Activated T-helper 2 cell treated with anti-CD3 and anti-CD28 coated beads, Interferon-gamma antibody, Interleukin-2, Interleukin-4, amounts not matched to agents 10 μg/mL and 5 μg/mL and 100 μg/mL, durations not matched to agents 14 hours and 24 hours and 36 hours (primary cell): ENCODE measurements around the gene ATG14. TPM values are rescaled to one million over a fixed set of nuclear protein-coding genes. Genes with fewer than 3 reads are reported as not detected.

Experiments used
- DNase-seq: peaks from one replicate; pipeline ENCODE4 v3.0.0; 2021; ENCODE audit warnings: low spot score
- H3K27ac Mint-ChIP-seq: one replicate; pipeline ENCODE4 v1.8.0; 2021; ENCODE audit warnings: mixed read lengths
- H3K27me3 Mint-ChIP-seq: one replicate; pipeline ENCODE4 v1.8.0; 2021; ENCODE audit warnings: low read depth, mixed read lengths
- H3K36me3 Mint-ChIP-seq: one replicate; pipeline ENCODE4 v1.8.0; 2021; ENCODE audit warnings: low read depth, mixed read lengths
- H3K4me1 Mint-ChIP-seq: one replicate; pipeline ENCODE4 v1.8.0; 2021; ENCODE audit warnings: low read depth, mixed read lengths
- H3K4me3 Mint-ChIP-seq: one replicate; pipeline ENCODE4 v1.8.0; 2021; ENCODE audit warnings: low read depth, mild to moderate bottlenecking, moderate library complexity, mixed read lengths
- H3K9me3 Mint-ChIP-seq: one replicate; pipeline ENCODE4 v1.8.0; 2021; ENCODE audit warnings: mixed read lengths
- intact Hi-C: fragments of 100-400 bp; cut with micrococcal nuclease; formaldehyde crosslinking; loops from one replicate; pipeline ENCODE4 v1.15.1; 2023
- total RNA-seq: library from RNA; stranded (reverse); gene quantifications from 2 replicates; pipeline ENCODE4 v1.2.3, GENCODE V29; 2022

ATG14 gene
- total RNA-seq, 1 donor from 2014 or later: 4.3 TPM

DNA sequence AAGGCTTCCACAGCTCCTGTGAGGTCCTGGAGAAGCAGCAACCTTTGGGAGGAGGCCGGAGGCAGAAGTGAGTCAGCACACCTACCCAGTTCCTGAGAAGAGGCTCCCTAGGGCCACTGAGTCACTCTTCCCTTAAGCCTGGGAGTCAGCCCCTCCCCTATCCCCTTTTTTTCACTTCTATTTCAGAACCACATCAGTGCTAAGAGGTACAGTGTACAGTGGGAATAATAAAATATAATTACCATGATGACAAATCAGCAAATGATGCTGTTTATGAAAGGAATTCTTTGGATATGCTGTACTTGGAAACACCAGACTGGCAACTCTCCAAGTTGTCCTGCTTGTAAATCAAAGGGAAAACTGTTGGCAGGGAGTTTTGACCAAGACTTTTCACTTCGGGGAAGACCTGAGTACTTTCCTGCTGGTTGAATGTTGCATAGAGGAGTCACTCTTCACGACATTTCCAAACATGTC, 36.5 kb upstream of the ATG14 start:
- DNase-seq: no peak
- intact Hi-C loops: loop anchor here (5.0 to 10.0 kb wide), 3 partner anchors 227 to 1024 kb away; no protein-coding TSS in a partner anchor
- H3K4me1 Mint-ChIP-seq: peaks cover 23% of the 10 kb centered on the region
- H3K9me3 Mint-ChIP-seq: no peaks in the 10 kb centered on the region
- no peaks in the 10 kb centered on the region for H3K36me3 Mint-ChIP-seq
- no peak overlapping the region for H3K27ac Mint-ChIP-seq
- H3K4me3 Mint-ChIP-seq: no peak overlapping the region
- H3K27me3 Mint-ChIP-seq: no peaks in the 10 kb centered on the region

DNA sequence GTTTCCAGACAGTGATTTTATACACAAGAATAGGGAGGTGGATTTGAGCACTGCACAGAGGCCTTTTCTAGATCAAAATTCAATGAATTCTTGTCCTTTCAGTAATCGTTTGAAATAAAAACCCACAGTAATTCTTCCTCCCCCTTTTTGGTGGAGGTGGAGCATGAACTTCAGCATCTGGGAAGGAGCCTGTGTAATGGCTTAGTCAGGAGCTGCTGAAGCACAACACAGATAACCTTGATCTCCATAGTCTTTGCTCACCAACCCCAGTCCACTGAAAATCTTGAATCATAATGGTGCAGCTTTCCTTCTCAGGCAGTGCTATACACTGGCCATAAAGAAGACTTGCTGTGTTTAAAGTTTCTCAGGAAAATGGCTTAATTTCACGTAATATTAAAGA, 35.2 kb upstream of the ATG14 start:
- no peak overlapping the region for H3K4me3 Mint-ChIP-seq
- intact Hi-C loops: loop anchor here (1.0 to 10.0 kb wide), 4 partner anchors 16 to 1025 kb away; no protein-coding TSS in a partner anchor
- H3K9me3 Mint-ChIP-seq: no peaks in the 10 kb centered on the region
- no peak overlapping the region for H3K27ac Mint-ChIP-seq
- H3K36me3 Mint-ChIP-seq: no peaks in the 10 kb centered on the region
- H3K4me1 Mint-ChIP-seq: peaks cover 23% of the 10 kb centered on the region
- H3K27me3 Mint-ChIP-seq: no peaks in the 10 kb centered on the region
- no peak for DNase-seq

DNA sequence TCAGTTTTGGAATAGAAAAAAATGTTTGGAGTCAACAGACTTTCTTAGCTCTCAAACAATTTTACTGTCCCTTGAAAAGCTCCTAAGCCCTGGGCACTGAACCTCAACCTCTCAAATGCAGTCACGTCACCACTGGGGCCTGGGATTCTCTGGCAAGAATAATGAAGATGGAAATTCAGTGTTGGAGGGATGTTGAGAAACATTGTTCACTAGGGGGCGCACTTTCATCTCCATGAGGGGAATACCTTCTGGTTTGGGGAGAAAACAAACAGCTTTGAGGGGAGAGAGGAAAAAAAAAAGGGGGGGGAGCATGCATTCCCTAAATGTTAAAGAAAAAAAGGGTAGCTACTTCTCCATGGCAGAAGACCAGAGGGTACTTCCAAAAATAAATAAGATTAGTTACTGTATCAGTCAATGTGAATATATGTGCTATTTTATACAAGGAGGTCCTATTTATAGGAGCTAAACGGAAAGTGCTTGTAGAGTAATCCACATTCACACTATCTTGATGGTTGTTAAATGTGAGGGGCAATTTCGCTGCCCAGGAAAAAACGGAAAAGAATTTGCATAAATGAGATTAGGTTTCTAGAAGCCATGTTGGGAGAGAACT, 34.6 kb upstream of the ATG14 start:
- DNase-seq: peak; percentile 22
- Mint-ChIP-seq H3K4me1 (peaks cover 23% of the 10 kb centered on the region), H3K4me3 (no peak overlapping the region), H3K36me3 (no peaks in the 10 kb centered on the region), H3K27me3 (no peaks in the 10 kb centered on the region), H3K27ac (no peak overlapping the region), H3K9me3 (no peaks in the 10 kb centered on the region)
- intact Hi-C loops: loop anchor here (1.0 to 10.0 kb wide), 4 partner anchors 17 to 1026 kb away; no protein-coding TSS in a partner anchor

DNA sequence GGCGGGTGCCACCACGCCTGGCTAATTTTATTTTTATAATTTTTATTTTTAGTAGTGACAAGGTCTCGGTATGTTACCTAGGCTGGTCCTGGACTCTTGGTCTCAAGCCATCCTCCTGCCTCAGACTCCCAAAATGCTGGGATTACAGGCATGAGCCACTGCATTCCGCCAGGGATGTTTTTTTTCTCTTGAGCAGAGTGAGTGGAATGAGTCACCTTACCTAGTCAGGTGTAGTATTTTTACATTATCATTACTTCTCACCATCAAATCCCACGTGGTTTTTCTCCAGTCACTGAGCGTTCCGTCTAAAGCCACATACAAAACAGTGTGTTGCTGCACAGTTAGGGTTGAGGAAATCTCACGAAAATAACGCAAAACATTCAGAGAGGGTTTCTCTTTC, 29.7 kb upstream of the ATG14 start:
- no peak overlapping the region for H3K27ac Mint-ChIP-seq
- no peaks in the 10 kb centered on the region for H3K36me3 Mint-ChIP-seq
- peaks cover 5% of the 10 kb centered on the region for H3K27me3 Mint-ChIP-seq
- peaks cover 3% of the 10 kb centered on the region for H3K4me1 Mint-ChIP-seq
- no peaks in the 10 kb centered on the region for H3K9me3 Mint-ChIP-seq
- no peak for DNase-seq
- intact Hi-C loops: loop anchor here (10.0 kb wide), 1 partner anchor 234 kb away; no protein-coding TSS in a partner anchor
- no peak overlapping the region for H3K4me3 Mint-ChIP-seq

DNA sequence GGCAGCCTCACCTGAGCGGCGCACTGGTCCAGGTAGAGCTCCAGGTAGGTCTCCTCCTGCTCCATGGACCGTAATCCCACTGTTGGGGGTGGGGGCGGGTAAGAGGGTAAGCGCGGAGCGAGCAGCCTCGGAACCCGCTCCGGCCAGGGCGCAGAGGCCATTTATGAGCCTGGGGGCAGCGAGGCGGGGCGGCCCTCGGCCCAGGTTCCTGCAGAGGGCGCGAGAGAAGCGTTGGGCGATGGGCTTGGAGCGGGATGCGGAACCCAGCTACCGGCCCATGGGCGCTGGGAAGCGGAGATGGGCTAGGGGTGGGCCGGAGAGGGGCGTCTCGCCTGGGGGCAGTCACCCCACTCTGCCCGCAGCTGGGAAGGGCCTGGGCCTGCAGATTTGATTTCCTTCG, 28.8 kb upstream of the ATG14 start, which contains the start of gene TBPL2:
Gene TBPL2, minus strand, starts transcription at position 232 of the 400 bp plus-strand sequence. Its CDS starts 167 bp downstream, at position 65.
- H3K4me1 Mint-ChIP-seq: no peaks in the 10 kb centered on the region
- no peaks in the 10 kb centered on the region for H3K9me3 Mint-ChIP-seq
- H3K27me3 Mint-ChIP-seq: peaks cover 7% of the 10 kb centered on the region
- intact Hi-C loops: loop anchor here (10.0 kb wide), 1 partner anchor 234 kb away; no protein-coding TSS in a partner anchor
- no peak within 1 kb of the TSS for H3K4me3 Mint-ChIP-seq
- DNase-seq: no peak
- H3K36me3 Mint-ChIP-seq: no peaks in the 10 kb centered on the region
- no peak within 1 kb of the TSS for H3K27ac Mint-ChIP-seq

DNA sequence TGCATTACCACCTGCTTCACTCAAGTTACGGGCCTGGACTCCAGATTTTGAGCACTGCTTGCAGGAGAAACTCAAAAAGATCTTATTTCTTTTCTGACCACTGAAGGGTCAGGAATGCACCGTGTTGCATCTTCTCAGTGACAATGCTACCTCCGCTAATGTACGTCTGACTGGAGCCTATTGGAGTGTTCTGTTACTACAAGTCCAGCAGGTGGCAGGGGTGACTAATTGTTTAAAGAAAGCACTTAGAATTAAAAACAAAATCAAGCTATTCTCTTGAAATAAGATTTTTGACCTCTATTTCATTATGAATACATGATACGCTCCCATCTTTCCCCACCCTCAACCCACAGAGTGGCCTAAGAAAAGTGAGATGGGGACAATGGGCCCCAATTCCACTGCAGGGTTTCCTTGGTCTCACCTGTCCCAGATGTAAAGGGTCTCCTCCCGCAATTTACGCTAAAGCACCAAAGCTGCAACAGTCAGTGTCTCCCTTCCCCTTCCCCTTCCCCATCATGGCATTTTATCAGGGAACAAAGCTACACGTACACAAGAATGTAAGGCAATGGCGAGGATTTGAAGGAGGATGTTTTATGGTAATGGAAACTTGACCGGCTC, 26.5 kb upstream of the ATG14 start:
- no peak overlapping the region for H3K27ac Mint-ChIP-seq
- no peak for DNase-seq
- no peaks in the 10 kb centered on the region for H3K36me3 Mint-ChIP-seq
- intact Hi-C loops: loop anchor here (10.0 kb wide), 1 partner anchor 897 kb away; no protein-coding TSS in a partner anchor
- peaks cover 17% of the 10 kb centered on the region for H3K4me1 Mint-ChIP-seq
- no peak overlapping the region for H3K4me3 Mint-ChIP-seq
- H3K27me3 Mint-ChIP-seq: peaks cover 7% of the 10 kb centered on the region
- H3K9me3 Mint-ChIP-seq: no peaks in the 10 kb centered on the region

DNA sequence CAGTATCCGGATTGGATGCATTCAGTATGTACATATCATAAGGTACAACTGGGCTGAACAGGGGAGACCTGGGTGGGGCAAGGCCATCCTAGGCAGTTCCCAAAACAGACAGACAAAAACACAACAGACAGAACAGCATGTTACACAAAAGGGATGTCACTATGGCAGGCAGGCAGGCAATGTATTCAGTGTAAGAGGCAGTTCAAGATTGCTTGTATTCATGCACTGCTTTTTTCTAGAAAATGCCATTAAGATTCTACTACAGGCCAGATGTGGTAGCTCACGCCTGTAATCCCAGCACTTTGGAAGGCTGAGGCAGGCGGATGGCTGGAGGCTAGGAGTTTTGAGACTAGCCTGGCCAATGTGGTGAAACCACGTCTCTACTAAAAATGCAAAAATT, 25.3 kb upstream of the ATG14 start:
- intact Hi-C loops: loop anchor here (10.0 kb wide), 1 partner anchor 898 kb away; no protein-coding TSS in a partner anchor
- H3K4me3 Mint-ChIP-seq: no peak overlapping the region
- H3K9me3 Mint-ChIP-seq: no peaks in the 10 kb centered on the region
- DNase-seq: no peak
- H3K4me1 Mint-ChIP-seq: peaks cover 20% of the 10 kb centered on the region
- H3K36me3 Mint-ChIP-seq: no peaks in the 10 kb centered on the region
- H3K27me3 Mint-ChIP-seq: peaks cover 7% of the 10 kb centered on the region
- no peak overlapping the region for H3K27ac Mint-ChIP-seq

DNA sequence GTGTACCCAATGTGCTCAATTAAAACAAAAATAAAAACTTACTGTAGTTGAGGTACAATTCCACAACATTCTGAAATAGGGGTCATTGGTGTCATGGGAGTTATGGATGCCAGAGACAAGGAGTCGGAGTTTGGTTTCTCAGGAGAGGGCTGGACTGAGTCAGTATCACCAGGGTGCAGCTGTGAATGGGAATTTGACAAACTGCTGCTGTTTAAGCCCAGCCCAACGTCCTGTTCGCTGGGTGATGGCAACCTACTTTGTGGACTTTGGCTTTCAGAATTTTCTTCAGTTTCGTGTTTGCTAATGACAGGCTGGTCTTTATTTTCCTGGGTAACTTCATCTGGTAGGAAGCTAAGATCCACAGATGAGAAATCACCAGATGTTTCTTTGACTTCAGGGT, 24.9 kb upstream of the ATG14 start:
- no peaks in the 10 kb centered on the region for H3K36me3 Mint-ChIP-seq
- H3K27ac Mint-ChIP-seq: no peak overlapping the region
- DNase-seq: no peak
- intact Hi-C loops: loop anchor here (10.0 kb wide), 1 partner anchor 898 kb away; no protein-coding TSS in a partner anchor
- peaks cover 20% of the 10 kb centered on the region for H3K4me1 Mint-ChIP-seq
- no peaks in the 10 kb centered on the region for H3K9me3 Mint-ChIP-seq
- peaks cover 7% of the 10 kb centered on the region for H3K27me3 Mint-ChIP-seq
- H3K4me3 Mint-ChIP-seq: no peak overlapping the region

DNA sequence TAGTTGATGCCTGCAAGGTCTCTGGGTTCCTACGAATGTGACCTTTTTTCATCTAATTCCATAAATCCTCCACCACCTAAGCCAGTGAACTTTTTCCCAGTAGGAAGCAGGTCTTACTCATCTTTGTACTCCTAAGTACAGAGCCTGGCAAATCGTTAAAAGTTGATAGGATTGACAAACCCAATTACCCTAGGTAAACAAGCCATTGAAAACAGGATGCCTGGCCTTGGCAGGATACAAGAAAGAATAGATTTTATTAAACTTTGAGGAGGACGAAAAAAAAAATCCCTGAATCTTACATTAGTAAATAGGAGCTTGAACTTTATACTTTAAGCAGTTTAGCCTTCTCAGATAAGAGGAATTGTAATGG, 23.2 kb upstream of the ATG14 start:
- Mint-ChIP-seq H3K36me3 (no peaks in the 10 kb centered on the region), H3K27me3 (peaks cover 7% of the 10 kb centered on the region), H3K27ac (no peak overlapping the region), H3K4me1 (peaks cover 20% of the 10 kb centered on the region), H3K4me3 (no peak overlapping the region), H3K9me3 (no peaks in the 10 kb centered on the region)
- no peak for DNase-seq
- intact Hi-C loops: loop anchor here (10.0 kb wide), 1 partner anchor 900 kb away; no protein-coding TSS in a partner anchor

DNA sequence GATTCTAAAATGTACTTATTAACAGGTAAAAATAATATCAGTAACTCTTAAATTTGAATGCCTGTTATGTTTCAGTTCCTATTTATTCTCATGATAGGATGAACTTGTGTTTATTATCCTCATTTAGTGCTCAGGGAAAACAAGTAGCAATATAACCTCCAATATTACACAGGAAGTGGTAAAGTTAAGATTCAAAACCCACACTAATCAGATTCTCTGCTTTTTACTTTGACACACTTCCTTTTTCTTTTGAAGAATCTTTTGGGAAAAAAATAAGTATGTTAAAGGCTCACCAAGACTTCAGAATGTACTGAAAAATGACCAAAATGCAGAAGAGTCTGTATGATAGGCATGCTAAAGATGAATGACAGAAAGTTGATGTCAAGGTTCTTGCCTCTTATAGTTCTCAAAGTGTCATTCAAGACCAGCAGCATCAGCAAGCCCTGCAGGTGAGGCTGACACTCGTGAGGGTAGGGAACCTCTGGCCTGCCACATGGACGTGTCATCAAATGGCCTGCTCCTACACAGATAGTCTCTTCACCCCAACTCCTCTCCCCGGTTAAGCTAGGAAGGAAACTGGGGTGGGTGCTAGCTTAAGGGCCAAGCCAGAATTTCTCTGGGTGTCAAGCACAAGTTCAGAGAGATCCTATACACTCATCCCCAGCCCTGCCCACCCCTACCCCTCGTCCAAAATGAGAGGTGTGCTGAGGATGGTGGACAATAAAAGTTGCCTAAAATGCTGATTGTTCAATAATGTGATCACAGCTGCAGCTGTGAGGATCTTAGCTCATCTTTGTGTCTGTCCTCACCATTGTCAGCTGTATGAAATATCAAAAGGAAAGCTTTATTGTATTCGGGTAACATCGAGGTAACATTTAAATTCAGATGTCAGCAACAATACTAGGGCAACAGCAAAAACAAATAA, 22.5 kb upstream of the ATG14 start:
- H3K27ac Mint-ChIP-seq: no peak overlapping the region
- intact Hi-C loops: loop anchor here (10.0 kb wide), 1 partner anchor 901 kb away; no protein-coding TSS in a partner anchor
- no peak overlapping the region for H3K4me3 Mint-ChIP-seq
- peaks cover 7% of the 10 kb centered on the region for H3K27me3 Mint-ChIP-seq
- no peaks in the 10 kb centered on the region for H3K9me3 Mint-ChIP-seq
- DNase-seq: no peak
- H3K36me3 Mint-ChIP-seq: no peaks in the 10 kb centered on the region
- peaks cover 20% of the 10 kb centered on the region for H3K4me1 Mint-ChIP-seq

DNA sequence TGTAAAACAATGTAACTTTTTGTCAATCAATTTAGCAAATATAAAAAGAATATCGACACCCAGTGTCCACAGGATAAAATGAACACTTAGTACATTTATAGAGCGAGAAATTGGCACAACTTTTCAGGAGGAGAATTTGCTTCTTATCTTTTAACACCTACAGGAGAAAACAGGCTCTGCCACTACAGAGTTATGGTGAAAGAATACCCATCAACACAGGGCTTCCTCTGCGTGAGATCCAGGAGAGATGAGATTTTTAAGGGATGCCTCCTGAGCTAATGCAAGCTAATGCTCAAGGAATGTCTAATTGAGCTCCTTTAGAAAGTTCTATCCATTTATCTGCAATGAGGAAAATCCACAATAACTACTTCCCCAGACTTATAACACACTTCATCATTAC, 21.0 kb upstream of the ATG14 start:
- Mint-ChIP-seq H3K36me3 (no peaks in the 10 kb centered on the region), H3K9me3 (no peaks in the 10 kb centered on the region), H3K27ac (no peak overlapping the region), H3K4me1 (peaks cover 20% of the 10 kb centered on the region), H3K4me3 (no peak overlapping the region), H3K27me3 (peaks cover 7% of the 10 kb centered on the region)
- DNase-seq: no peak
- intact Hi-C loops: loop anchor here (10.0 kb wide), 1 partner anchor 902 kb away; no protein-coding TSS in a partner anchor

DNA sequence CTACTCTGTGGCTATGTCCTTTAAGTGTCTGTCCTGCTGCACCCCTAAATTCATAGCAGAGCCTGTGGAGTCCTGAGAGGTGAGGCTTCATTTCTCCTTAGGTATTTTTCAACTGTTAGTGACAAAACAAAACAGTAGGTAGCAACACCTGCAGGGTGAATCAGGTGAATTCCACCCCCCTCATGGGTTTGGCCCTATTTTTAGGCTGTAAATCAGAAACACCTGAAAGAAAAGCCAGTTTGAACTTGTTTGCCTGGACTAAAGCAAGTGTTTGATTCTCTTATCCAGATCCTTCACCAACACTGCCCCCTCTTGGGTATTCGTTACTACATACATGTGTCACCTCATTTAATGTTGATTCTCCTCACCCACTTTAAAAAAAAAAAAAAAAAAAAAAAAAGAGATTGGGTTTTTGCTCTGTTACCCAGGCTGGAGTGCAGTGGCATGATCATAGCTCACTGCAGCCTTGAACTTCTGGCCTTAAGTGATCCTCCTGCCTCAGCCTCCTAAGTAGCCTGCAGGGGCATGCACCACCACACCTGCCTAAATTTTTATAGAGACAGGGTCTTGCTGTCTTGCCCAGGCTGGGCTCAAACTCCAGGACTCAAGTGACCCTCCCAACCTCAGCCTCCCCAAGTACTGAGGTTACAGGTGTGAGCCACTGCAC, 18.5 kb upstream of the ATG14 start:
- intact Hi-C loops: loop anchor here (1.0 to 10.0 kb wide), 3 partner anchors 183 to 905 kb away; no protein-coding TSS in a partner anchor
- DNase-seq: peak; percentile 31
- Mint-ChIP-seq H3K27me3 (no peaks in the 10 kb centered on the region), H3K4me1 (peaks cover 20% of the 10 kb centered on the region), H3K4me3 (no peak overlapping the region), H3K9me3 (no peaks in the 10 kb centered on the region), H3K36me3 (no peaks in the 10 kb centered on the region), H3K27ac (no peak overlapping the region)
